Activated B cell treated with CpG ODN at 0.5 μM for 24 hours (primary cell): ENCODE results near the gene RPGR. TPM values are rescaled to one million over a fixed set of nuclear protein-coding genes. Genes with fewer than 3 reads are reported as not detected.

Source experiments
- ATAC-seq: fragments of 200-7000 bp; cut with Tn5 transposase; one replicate; pipeline ENCODE4 v1.10.0; 2021; ENCODE audit warnings: low read depth, mild to moderate bottlenecking, moderate library complexity
- CTCF ChIA-PET: fragments of 350-600 bp; sonication (Branson Sonifier 250); formaldehyde crosslinking; loops from one replicate; lab custom pipeline; 2021; ENCODE audit warnings: antibody characterized with exemption; lab: Charles Lee
- POLR2A ChIA-PET: fragments of 350-600 bp; sonication (Branson Sonifier 250); formaldehyde crosslinking; loops from one replicate; lab custom pipeline; 2021; ENCODE audit warnings: antibody characterized with exemption; lab: Charles Lee
- DNase-seq: peaks from one replicate; pipeline ENCODE4 v3.0.0; 2022
- H3K27ac Mint-ChIP-seq: one replicate; pipeline ENCODE4 v1.8.0; 2020; ENCODE audit warnings: mixed read lengths
- H3K27me3 Mint-ChIP-seq: one replicate; pipeline ENCODE4 v1.8.0; 2021; ENCODE audit warnings: mixed read lengths
- H3K36me3 Mint-ChIP-seq: one replicate; pipeline ENCODE4 v1.8.0; 2021; ENCODE audit warnings: low read depth, mixed read lengths
- H3K4me1 Mint-ChIP-seq: one replicate; pipeline ENCODE4 v1.8.0; 2021; ENCODE audit warnings: mixed read lengths
- H3K4me3 Mint-ChIP-seq: one replicate; pipeline ENCODE4 v1.8.0; 2020; ENCODE audit warnings: mild to moderate bottlenecking, mixed read lengths
- H3K9me3 Mint-ChIP-seq: one replicate; pipeline ENCODE4 v1.8.0; 2020; ENCODE audit warnings: mixed read lengths
- CTCF ChIP-seq: fragments of 200-600 bp; IDR thresholded peaks from one replicate; pipeline ENCODE4 v1.8.0; 2022; ENCODE audit warnings: antibody characterized with exemption, mild to moderate bottlenecking
- intact Hi-C: fragments of 100-400 bp; cut with micrococcal nuclease; formaldehyde crosslinking; loops from one replicate; pipeline ENCODE4 v1.15.1; 2024
- total RNA-seq: library from RNA; stranded (reverse); gene quantifications from 2 replicates; pipeline ENCODE4 v1.2.3, GENCODE V29; 2022

RPGR gene
- total RNA-seq, 1 donor from 2014 or later: 12.4 TPM

DNA sequence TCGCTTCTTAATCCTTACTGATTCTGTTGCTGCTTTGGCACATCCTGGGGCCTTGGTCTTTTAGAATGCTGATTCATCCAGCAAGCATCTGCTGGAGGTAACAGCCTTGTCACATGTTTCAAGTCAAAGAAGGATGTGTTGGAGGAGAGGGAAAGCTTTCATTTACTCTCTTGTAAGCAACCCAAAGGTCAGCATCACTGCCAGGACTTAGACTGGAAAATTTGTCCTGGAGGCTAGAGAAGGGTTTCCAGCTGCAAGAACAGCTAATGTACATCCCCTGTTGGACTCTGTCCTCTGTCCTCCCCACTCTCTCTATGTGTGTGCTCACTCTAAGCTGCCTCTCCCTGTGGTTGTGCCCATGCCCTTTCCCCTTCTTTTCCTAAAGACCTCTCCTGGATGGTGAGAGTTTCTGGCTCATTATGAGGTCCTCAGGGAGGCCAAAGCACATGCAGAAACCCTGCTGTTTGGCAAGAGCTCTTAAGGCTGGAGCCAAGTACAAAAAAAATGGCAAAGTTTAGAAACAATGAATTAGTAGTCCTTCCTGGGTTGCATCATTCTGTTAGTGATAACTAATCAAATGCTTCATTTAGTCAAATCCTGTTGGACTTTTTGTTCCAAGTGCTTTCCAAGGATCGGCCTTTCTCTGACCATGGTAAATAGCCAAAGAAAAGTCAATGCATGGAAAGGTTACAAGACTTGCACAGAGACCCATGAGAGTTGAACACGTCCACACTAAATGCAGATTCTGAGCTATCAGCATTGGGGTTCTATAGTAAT lies 93.2 kb downstream of the RPGR start:
- H3K27ac Mint-ChIP-seq: no peak overlapping the region
- TF ChIP-seq CTCF: no peak
- intact Hi-C loops: no loop called here
- ChIA-PET POLR2A (no interaction called here), CTCF (no interaction called here)
- no peak for ATAC-seq
- H3K27me3 Mint-ChIP-seq: peaks cover 5% of the 10 kb centered on the region
- no peaks in the 10 kb centered on the region for H3K9me3 Mint-ChIP-seq
- no peak for DNase-seq
- H3K4me1 Mint-ChIP-seq: no peaks in the 10 kb centered on the region
- no peaks in the 10 kb centered on the region for H3K36me3 Mint-ChIP-seq
- no peak overlapping the region for H3K4me3 Mint-ChIP-seq

GRCh38 chrX:38232079-38232686 lies 95.1 kb downstream of the RPGR start:
- ChIA-PET CTCF (no interaction called here), POLR2A (no interaction called here)
- TF ChIP-seq CTCF: no peak
- Mint-ChIP-seq H3K36me3 (no peaks in the 10 kb centered on the region), H3K27me3 (peaks cover 5% of the 10 kb centered on the region), H3K4me3 (no peak overlapping the region), H3K27ac (no peak overlapping the region), H3K4me1 (no peaks in the 10 kb centered on the region), H3K9me3 (no peaks in the 10 kb centered on the region)
- intact Hi-C loops: no loop called here
- no peak for DNase-seq
- no peak for ATAC-seq

DNA sequence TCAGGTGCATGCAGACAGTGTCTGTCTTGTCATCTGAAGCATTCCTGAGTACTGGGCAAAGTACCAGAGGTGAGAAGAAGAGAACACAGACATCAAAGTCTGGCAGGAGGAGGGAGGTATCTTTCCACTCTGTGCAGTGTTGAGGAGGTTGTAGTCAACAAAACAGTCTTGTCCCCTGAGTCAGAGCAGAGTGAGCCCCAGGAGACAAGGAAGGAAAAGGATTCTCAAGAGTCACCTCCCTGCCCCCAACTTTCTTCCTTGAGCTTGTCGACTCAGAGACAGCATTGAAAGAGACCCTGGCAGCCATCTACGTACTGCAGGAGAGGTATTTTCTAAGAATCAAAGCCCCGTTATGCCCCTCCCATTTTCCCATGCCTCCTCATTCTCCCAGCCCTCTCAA lies 102.2 kb downstream of the RPGR start:
- no peak for ATAC-seq
- no peak for TF ChIP-seq CTCF
- peaks cover 18% of the 10 kb centered on the region for H3K27me3 Mint-ChIP-seq
- no peaks in the 10 kb centered on the region for H3K36me3 Mint-ChIP-seq
- no peak for DNase-seq
- ChIA-PET CTCF (no interaction called here), POLR2A (no interaction called here)
- intact Hi-C loops: no loop called here
- H3K9me3 Mint-ChIP-seq: no peaks in the 10 kb centered on the region
- peaks cover 4% of the 10 kb centered on the region for H3K4me1 Mint-ChIP-seq
- H3K27ac Mint-ChIP-seq: no peak overlapping the region
- H3K4me3 Mint-ChIP-seq: no peak overlapping the region

DNA sequence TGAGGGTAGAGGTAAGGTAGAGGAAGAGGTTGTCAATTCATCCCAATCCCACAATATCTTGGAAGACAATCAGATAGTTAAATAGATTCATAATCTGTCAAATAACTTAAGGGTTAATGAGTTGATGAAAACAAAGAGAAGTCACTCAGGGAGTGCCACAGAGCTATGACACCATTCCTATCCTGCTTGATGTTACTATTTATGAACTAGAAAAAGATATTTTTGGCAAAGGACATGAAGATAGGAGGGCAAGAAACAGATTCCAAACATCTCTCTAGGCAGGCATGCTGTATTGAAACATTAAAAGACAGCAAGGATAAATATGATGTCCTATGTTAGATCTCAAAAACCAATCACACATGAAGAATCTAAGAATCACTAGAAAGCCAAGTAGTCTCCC lies 103.1 kb downstream of the RPGR start:
- H3K36me3 Mint-ChIP-seq: no peaks in the 10 kb centered on the region
- no peak for ATAC-seq
- DNase-seq: no peak
- H3K4me3 Mint-ChIP-seq: no peak overlapping the region
- no peak overlapping the region for H3K27ac Mint-ChIP-seq
- intact Hi-C loops: no loop called here
- no peak for TF ChIP-seq CTCF
- H3K4me1 Mint-ChIP-seq: peaks cover 4% of the 10 kb centered on the region
- peaks cover 22% of the 10 kb centered on the region for H3K27me3 Mint-ChIP-seq
- ChIA-PET POLR2A (no interaction called here), CTCF (no interaction called here)
- H3K9me3 Mint-ChIP-seq: no peaks in the 10 kb centered on the region

DNA sequence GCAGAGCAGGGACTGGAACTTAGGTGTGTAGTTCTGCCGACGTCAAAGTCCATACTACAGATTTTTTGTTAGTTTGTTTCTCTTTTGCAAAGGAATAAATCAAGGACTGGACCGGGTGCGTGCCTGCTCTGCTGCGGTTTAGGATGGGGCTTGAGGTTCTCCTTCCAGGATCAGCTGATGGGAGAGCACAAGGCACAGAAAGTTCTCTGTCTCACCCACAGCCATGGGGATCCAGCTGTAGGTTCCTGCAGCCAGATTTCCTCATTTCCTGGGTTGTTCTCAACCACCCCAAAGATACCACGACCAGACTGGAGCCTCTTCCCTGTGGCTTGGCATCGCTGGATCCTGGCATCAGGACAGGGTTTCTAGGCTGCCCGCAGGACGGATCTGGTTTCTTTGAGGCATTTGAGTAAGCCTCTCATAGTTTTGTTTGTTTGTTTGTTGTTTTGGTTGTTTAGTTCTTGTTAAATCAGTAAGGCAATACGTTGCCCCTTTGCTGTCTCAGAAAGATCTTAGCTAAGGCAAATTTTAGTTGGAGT lies 105.8 kb downstream of the RPGR start:
- Mint-ChIP-seq H3K36me3 (no peaks in the 10 kb centered on the region), H3K4me1 (peaks cover 4% of the 10 kb centered on the region), H3K27me3 (peaks cover 34% of the 10 kb centered on the region), H3K4me3 (no peak overlapping the region), H3K9me3 (no peaks in the 10 kb centered on the region), H3K27ac (no peak overlapping the region)
- no peak for TF ChIP-seq CTCF
- intact Hi-C loops: no loop called here
- DNase-seq (no peak), ATAC-seq (no peak)
- CTCF ChIA-PET: no interaction called here
- POLR2A ChIA-PET: no interaction called here
